Activated naive CD8-positive, alpha-beta T cell treated with anti-CD3 and anti-CD28 coated beads, Interleukin-2, amount 50 U/mL, for 24 hours (primary cell): Measurements from ENCODE around the gene FAM78B.

Experiments
- ATAC-seq: fragments of 150-1000 bp; cut with Tn5 transposase; one replicate; pipeline ENCODE4 v1.10.0; 2021
- DNase-seq: peaks from one replicate; pipeline ENCODE4 v3.0.0; 2021
- H3K27ac Mint-ChIP-seq: one replicate; pipeline ENCODE4 v1.8.0; 2021; ENCODE audit warnings: mild to moderate bottlenecking, mixed read lengths
- H3K27me3 Mint-ChIP-seq: one replicate; pipeline ENCODE4 v1.8.0; 2021; ENCODE audit warnings: mixed read lengths
- H3K36me3 Mint-ChIP-seq: one replicate; pipeline ENCODE4 v1.8.0; 2021; ENCODE audit warnings: low read depth, mixed read lengths
- H3K4me1 Mint-ChIP-seq: one replicate; pipeline ENCODE4 v1.8.0; 2021; ENCODE audit warnings: mixed read lengths
- H3K4me3 Mint-ChIP-seq: one replicate; pipeline ENCODE4 v1.8.0; 2021; ENCODE audit warnings: mild to moderate bottlenecking, moderate library complexity, mixed read lengths
- H3K9me3 Mint-ChIP-seq: one replicate; pipeline ENCODE4 v1.8.0; 2021; ENCODE audit warnings: mixed read lengths

FAM78B gene

GRCh38 chr1:166145499-166145898, 21.3 kb downstream of the FAM78B start:
- ATAC-seq = no peak
- no peaks in the 10 kb centered on the region for H3K36me3 Mint-ChIP-seq
- no peak overlapping the region for H3K27ac Mint-ChIP-seq
- H3K4me3 Mint-ChIP-seq = no peak overlapping the region
- H3K4me1 Mint-ChIP-seq = no peaks in the 10 kb centered on the region
- no peaks in the 10 kb centered on the region for H3K27me3 Mint-ChIP-seq
- no peaks in the 10 kb centered on the region for H3K9me3 Mint-ChIP-seq
- no peak for DNase-seq

- Mint-ChIP-seq H3K9me3 (no peaks in the 10 kb centered on the region), H3K27me3 (no peaks in the 10 kb centered on the region), H3K36me3 (no peaks in the 10 kb centered on the region), H3K27ac (no peak overlapping the region), H3K4me1 (no peaks in the 10 kb centered on the region), H3K4me3 (no peak overlapping the region)
- ATAC-seq (no peak), DNase-seq (no peak)
Measured at GRCh38 chr1:166141969-166142368, 24.8 kb downstream of the FAM78B start.

- ATAC-seq = no peak
- H3K4me3 Mint-ChIP-seq = no peak overlapping the region
- H3K27me3 Mint-ChIP-seq = peaks cover 3% of the 10 kb centered on the region
- H3K9me3 Mint-ChIP-seq = no peaks in the 10 kb centered on the region
- H3K36me3 Mint-ChIP-seq = no peaks in the 10 kb centered on the region
- no peak overlapping the region for H3K27ac Mint-ChIP-seq
- no peaks in the 10 kb centered on the region for H3K4me1 Mint-ChIP-seq
- DNase-seq = no peak
Measured at GRCh38 chr1:166140251-166140650, 26.6 kb downstream of the FAM78B start.

- Mint-ChIP-seq H3K4me3 (no peak overlapping the region), H3K36me3 (no peaks in the 10 kb centered on the region), H3K4me1 (no peaks in the 10 kb centered on the region), H3K9me3 (no peaks in the 10 kb centered on the region), H3K27me3 (peaks cover 3% of the 10 kb centered on the region), H3K27ac (no peak overlapping the region)
- ATAC-seq (no peak), DNase-seq (no peak)
Measured at GRCh38 chr1:166139735-166140134, 27.1 kb downstream of the FAM78B start.

GRCh38 chr1:166136699-166137401, 30.0 kb downstream of the FAM78B start:
- no peak overlapping the region for H3K27ac Mint-ChIP-seq
- H3K4me1 Mint-ChIP-seq = no peaks in the 10 kb centered on the region
- no peak for ATAC-seq
- DNase-seq = no peak
- H3K27me3 Mint-ChIP-seq = peaks cover 3% of the 10 kb centered on the region
- H3K4me3 Mint-ChIP-seq = no peak overlapping the region
- H3K9me3 Mint-ChIP-seq = peaks cover 10% of the 10 kb centered on the region
- H3K36me3 Mint-ChIP-seq = no peaks in the 10 kb centered on the region

GRCh38 chr1:166136222-166136621, 30.6 kb downstream of the FAM78B start:
- ATAC-seq = no peak

GRCh38 chr1:166133857-166134256, 32.9 kb downstream of the FAM78B start:
- ATAC-seq = no peak
- no peak for DNase-seq
- no peak overlapping the region for H3K4me3 Mint-ChIP-seq
- H3K9me3 Mint-ChIP-seq = peaks cover 10% of the 10 kb centered on the region
- no peak overlapping the region for H3K27ac Mint-ChIP-seq
- H3K27me3 Mint-ChIP-seq = peaks cover 5% of the 10 kb centered on the region
- H3K36me3 Mint-ChIP-seq = no peaks in the 10 kb centered on the region
- H3K4me1 Mint-ChIP-seq = no peaks in the 10 kb centered on the region

More at GRCh38 chr1:166136222-166136621, 30.6 kb downstream of the FAM78B start:
- Mint-ChIP-seq H3K27me3 (peaks cover 3% of the 10 kb centered on the region), H3K4me1 (no peaks in the 10 kb centered on the region), H3K36me3 (no peaks in the 10 kb centered on the region), H3K27ac (no peak overlapping the region), H3K4me3 (no peak overlapping the region), H3K9me3 (peaks cover 10% of the 10 kb centered on the region)
- DNase-seq = no peak

GRCh38 chr1:166133276-166133841, 33.4 kb downstream of the FAM78B start:
- peaks cover 10% of the 10 kb centered on the region for H3K9me3 Mint-ChIP-seq
- no peak overlapping the region for H3K27ac Mint-ChIP-seq
- H3K4me3 Mint-ChIP-seq = no peak overlapping the region
- peaks cover 5% of the 10 kb centered on the region for H3K27me3 Mint-ChIP-seq
- ATAC-seq (no peak), DNase-seq (peak; percentile 4)
- no peaks in the 10 kb centered on the region for H3K4me1 Mint-ChIP-seq
- H3K36me3 Mint-ChIP-seq = no peaks in the 10 kb centered on the region

- Mint-ChIP-seq H3K27ac (no peak overlapping the region), H3K27me3 (peaks cover 5% of the 10 kb centered on the region), H3K9me3 (peaks cover 10% of the 10 kb centered on the region), H3K36me3 (no peaks in the 10 kb centered on the region), H3K4me3 (no peak overlapping the region), H3K4me1 (no peaks in the 10 kb centered on the region)
- ATAC-seq (no peak), DNase-seq (no peak)
Measured at GRCh38 chr1:166132496-166132895, 34.3 kb downstream of the FAM78B start.

GRCh38 chr1:166129006-166129405, 37.8 kb downstream of the FAM78B start:
- Mint-ChIP-seq H3K9me3 (peaks cover 10% of the 10 kb centered on the region), H3K4me1 (no peaks in the 10 kb centered on the region), H3K36me3 (no peaks in the 10 kb centered on the region), H3K27me3 (peaks cover 2% of the 10 kb centered on the region), H3K4me3 (no peak overlapping the region), H3K27ac (no peak overlapping the region)
- DNase-seq = no peak
- ATAC-seq = no peak

- Mint-ChIP-seq H3K4me1 (no peaks in the 10 kb centered on the region), H3K27ac (no peak overlapping the region), H3K36me3 (no peaks in the 10 kb centered on the region), H3K9me3 (peaks cover 6% of the 10 kb centered on the region), H3K4me3 (no peak overlapping the region), H3K27me3 (peaks cover 2% of the 10 kb centered on the region)
- ATAC-seq (no peak), DNase-seq (no peak)
Measured at GRCh38 chr1:166128195-166128594, 38.6 kb downstream of the FAM78B start.

GRCh38 chr1:166127003-166127402, 39.8 kb downstream of the FAM78B start:
- no peaks in the 10 kb centered on the region for H3K36me3 Mint-ChIP-seq
- H3K4me1 Mint-ChIP-seq = no peaks in the 10 kb centered on the region
- H3K27me3 Mint-ChIP-seq = peaks cover 2% of the 10 kb centered on the region
- no peak overlapping the region for H3K27ac Mint-ChIP-seq
- no peak for ATAC-seq
- H3K9me3 Mint-ChIP-seq = no peaks in the 10 kb centered on the region
- no peak for DNase-seq
- no peak overlapping the region for H3K4me3 Mint-ChIP-seq

GRCh38 chr1:166122873-166123466, 43.8 kb downstream of the FAM78B start:
- Mint-ChIP-seq H3K36me3 (no peaks in the 10 kb centered on the region), H3K4me3 (no peak overlapping the region), H3K4me1 (no peaks in the 10 kb centered on the region), H3K9me3 (no peaks in the 10 kb centered on the region), H3K27me3 (no peaks in the 10 kb centered on the region), H3K27ac (no peak overlapping the region)
- ATAC-seq = no peak
- DNase-seq = no peak

- DNase-seq (no peak), ATAC-seq (no peak)
Measured at GRCh38 chr1:166121010-166121409, 45.8 kb downstream of the FAM78B start.

GRCh38 chr1:166120281-166120680, 46.5 kb downstream of the FAM78B start:
- Mint-ChIP-seq H3K27ac (no peak overlapping the region), H3K36me3 (no peaks in the 10 kb centered on the region), H3K4me1 (no peaks in the 10 kb centered on the region), H3K9me3 (no peaks in the 10 kb centered on the region), H3K4me3 (no peak overlapping the region), H3K27me3 (no peaks in the 10 kb centered on the region)
- DNase-seq (no peak), ATAC-seq (no peak)

More at GRCh38 chr1:166121010-166121409, 45.8 kb downstream of the FAM78B start:
- Mint-ChIP-seq H3K4me1 (no peaks in the 10 kb centered on the region), H3K9me3 (no peaks in the 10 kb centered on the region), H3K27ac (no peak overlapping the region), H3K36me3 (no peaks in the 10 kb centered on the region), H3K27me3 (no peaks in the 10 kb centered on the region), H3K4me3 (no peak overlapping the region)
